GM12872 (cell line): ENCODE data around the gene DCX.

Source experiments
- TF ChIP-seq, protein P1 (sequence below): IDR thresholded peaks from 3 replicates; pipeline ENCODE4 v1.5.1; 2011; ENCODE audit warnings: low read depth, mild to moderate bottlenecking, low read length, moderate library complexity; ENCODE audit not compliant: insufficient read depth

The DCX gene

DNA sequence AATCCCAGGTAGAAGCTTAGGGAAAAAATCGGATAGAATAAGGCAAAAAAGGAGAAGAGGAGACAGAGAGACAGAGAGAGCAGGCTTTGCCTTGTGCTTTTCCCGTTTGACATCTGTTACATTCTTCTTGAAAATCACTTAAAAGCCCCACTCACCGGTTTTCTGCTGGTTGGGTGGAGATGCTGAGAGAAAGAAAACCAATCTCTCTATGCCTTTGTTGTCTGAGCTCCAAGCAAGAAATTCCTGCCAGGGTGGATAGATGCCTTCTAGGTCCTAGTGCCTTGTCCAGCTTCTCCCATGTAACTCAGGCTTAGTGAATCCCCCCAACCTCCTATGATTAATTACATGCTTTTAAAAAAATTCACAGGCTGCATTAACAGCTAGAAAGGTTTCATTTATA is at the start of gene DCX:
Gene DCX, minus strand, starts transcription at position 210 of the 400 bp plus-strand sequence. CDS start 1,794 bp downstream, outside the sequence.
- TF ChIP-seq, protein P1, sequence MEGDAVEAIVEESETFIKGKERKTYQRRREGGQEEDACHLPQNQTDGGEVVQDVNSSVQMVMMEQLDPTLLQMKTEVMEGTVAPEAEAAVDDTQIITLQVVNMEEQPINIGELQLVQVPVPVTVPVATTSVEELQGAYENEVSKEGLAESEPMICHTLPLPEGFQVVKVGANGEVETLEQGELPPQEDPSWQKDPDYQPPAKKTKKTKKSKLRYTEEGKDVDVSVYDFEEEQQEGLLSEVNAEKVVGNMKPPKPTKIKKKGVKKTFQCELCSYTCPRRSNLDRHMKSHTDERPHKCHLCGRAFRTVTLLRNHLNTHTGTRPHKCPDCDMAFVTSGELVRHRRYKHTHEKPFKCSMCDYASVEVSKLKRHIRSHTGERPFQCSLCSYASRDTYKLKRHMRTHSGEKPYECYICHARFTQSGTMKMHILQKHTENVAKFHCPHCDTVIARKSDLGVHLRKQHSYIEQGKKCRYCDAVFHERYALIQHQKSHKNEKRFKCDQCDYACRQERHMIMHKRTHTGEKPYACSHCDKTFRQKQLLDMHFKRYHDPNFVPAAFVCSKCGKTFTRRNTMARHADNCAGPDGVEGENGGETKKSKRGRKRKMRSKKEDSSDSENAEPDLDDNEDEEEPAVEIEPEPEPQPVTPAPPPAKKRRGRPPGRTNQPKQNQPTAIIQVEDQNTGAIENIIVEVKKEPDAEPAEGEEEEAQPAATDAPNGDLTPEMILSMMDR, result no peak

DNA sequence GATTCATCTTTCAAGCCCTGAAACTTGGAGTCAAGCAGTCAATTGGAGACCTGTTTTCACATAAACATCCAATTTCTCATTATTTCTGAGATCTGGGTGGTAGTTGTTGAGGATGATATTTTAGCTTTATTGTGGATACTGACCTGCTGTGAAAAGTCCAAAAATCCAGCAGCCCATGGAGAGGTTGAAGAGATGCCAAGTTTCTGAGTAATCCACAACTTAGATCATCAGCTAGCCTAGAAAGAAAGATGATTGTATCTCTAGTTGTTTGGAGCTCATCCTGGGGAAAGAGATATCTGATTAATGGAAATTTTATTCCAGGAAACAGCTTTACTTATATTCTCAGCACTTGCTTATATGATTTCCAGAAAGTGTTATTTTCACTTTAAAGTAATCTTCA is 48.6 kb upstream of the DCX start:
- TF ChIP-seq, protein P1, result no peak

DNA sequence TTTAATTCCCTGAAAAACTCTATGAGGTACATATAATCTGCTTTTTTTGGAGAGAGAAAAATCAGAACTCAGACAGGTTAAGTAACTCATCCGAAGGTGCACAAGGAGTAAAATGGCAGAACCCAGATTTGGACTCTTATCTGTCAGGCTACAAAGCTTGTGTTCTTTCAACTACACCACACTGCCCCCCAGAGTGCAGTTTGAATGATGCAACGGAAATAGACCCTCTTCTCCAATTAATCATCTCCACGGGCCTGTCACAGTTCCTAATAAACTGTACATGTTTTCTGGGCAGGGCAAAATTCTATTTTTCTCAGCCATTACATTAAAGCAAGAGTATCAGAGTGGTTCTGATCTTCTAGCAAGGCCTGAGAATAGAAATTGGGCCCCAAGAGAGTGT is 35.3 kb upstream of the DCX start:
- TF ChIP-seq, protein P1, result peak; percentile 40; the same call in 1 of the 3 replicates

DNA sequence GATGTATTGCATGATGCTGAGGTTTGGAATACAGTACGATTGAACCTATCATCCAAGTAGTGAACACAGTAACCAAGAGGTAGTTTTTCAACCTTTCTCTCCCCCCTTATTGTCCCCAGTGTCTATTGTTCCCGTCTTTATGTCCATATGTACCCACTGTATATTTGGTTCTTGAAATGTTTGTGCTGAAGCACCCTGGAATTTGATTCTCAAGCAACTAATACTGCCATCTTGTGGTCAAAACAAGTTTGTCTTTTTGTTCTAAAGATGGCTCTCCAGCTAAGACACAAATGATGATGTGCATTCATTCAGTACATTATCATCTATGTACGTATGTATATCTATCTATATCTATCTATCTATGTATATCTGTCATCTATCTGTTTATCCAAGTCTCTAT is 33.5 kb upstream of the DCX start:
- TF ChIP-seq, protein P1, result peak; percentile 33; the same call in 1 of the 3 replicates

DNA sequence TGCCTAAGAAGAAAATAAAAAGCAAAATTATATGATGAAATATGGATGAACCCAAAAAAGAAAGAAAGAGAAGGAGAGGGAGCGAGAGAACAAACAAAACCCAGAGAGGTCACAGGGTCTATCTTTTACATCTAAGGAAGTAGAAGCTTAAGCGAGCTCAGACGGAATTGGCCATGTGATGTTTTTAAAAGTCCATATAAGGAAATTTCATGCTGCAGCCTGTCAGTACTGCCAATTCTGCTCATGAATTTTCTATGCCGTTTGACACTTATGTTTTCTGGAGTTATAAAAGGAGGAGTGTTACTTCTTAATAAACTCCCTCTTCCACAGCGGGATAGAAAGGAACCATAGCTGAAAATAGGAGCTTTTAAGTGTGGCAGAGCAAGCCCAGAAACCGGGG is 32.9 kb upstream of the DCX start:
- TF ChIP-seq, protein P1, result no peak

DNA sequence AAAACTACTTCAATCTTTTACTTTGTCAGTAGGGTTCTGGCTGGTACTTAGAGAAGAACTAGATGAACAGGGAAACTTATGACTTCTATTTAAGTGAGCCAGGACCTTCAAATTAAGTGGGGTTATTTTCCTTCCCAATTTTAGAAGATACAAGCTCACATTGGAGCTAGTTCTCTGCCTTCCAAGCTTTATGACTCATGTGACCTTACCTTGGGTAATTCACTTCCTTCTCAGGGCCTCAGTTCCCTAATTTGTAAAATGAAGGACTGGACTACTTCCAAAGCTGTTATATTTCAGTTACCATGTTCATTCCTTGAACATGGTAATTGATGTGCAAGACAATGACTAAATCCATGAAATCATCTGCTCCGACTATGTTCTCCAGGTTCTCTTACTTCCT is 32.0 kb upstream of the DCX start:
- TF ChIP-seq, protein P1, result no peak

DNA sequence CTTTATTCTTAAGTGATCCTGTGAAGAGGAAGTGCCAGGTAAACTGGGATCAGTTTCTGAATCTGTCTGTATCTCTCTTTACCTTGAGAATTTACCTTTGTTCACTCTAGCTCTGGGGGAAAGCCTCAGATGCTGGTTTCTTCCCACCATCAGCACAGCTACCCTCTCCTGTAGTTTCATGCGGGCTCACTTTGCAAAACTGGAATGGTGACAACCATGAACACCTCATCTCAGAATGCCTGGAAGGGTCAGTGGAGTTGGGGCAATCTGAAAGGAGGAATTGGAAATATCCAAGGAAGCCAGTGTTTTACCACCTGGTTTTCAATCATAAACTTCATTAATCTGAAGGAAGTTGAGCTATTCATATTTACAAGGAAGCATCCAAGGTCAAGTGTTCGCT is 30.8 kb upstream of the DCX start:
- TF ChIP-seq, protein P1, result no peak

DNA sequence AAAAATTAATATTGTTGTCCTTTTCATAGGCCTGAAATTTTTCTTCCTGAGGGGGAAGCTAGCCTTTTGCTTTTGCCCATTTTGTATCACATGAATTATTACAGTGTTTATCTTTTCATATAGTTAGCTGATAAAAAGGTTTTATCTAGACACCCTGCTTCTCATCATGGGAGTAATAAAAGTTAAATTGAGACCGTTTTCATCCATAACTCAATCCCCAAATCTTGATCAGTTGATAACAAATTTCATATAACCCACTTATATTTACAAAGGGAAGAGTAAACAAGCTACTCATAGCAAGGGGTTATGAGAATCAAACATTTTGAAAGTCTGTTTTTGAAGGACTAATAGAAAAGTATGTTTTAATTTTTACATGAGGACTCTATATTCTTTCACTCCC is 23.5 kb upstream of the DCX start:
- TF ChIP-seq, protein P1, result no peak
